Omental fat pad (tissue), 4 donors: ENCODE measurements around the gene S100A1. TPM values are rescaled to one million over a fixed set of nuclear protein-coding genes. Genes with fewer than 3 reads are reported as not detected.

Source experiments
- ATAC-seq: fragments of 150-250 bp; one replicate; pipeline ENCODE4 v1.9.1; 2016; ENCODE audit warnings: mild to moderate bottlenecking, moderate library complexity; ENCODE audit not compliant: low FRiP score
- DNase-seq: peaks from one replicate; pipeline ENCODE4 v3.0.0-alpha.2; 2019; ENCODE audit warnings: low spot score
- total RNA-seq, 4 donors: library from RNA; depleted of rRNA; stranded (reverse); fragments of >200 nt; gene quantifications; one replicate each; pipeline ENCODE4 v1.1.0, GENCODE V29; 2016
- TF ChIP-seq, protein P1 (sequence below), 3 donors: fragments of 450-650 bp; IDR thresholded peaks; one replicate each; pipeline ENCODE4 v1.5.1; 2016 to 2017; ENCODE audit warnings: antibody characterized with exemption in 3 of 3, mild to moderate bottlenecking in 3 of 3, moderate library complexity in 2 of 3

Gene S100A1
- total RNA-seq, 4 donors from 2014 or later = 6.0 to 36.5 (median 23.7) TPM

DNA sequence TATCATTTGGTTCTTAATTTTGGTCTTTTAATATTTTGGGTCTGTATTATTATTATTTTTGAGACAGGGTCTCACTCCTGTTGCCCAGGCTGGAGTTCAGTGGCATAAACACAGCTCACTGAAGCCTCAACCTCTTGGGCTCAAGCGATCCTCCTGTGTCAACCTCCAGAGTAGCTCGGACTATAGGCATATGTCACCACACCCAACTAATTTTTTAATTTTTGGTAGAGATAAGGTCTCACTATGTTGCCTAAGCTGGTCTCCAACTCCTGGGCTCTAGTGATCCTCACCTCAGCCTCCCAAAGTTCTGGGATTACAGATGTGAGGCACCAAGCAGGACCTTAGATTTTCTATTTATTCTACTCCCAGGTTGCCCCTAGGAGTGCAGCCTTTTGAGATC is 45.3 kb downstream of the S100A1 start:
- ATAC-seq (no peak), DNase-seq (no peak)
- TF ChIP-seq, protein P1, sequence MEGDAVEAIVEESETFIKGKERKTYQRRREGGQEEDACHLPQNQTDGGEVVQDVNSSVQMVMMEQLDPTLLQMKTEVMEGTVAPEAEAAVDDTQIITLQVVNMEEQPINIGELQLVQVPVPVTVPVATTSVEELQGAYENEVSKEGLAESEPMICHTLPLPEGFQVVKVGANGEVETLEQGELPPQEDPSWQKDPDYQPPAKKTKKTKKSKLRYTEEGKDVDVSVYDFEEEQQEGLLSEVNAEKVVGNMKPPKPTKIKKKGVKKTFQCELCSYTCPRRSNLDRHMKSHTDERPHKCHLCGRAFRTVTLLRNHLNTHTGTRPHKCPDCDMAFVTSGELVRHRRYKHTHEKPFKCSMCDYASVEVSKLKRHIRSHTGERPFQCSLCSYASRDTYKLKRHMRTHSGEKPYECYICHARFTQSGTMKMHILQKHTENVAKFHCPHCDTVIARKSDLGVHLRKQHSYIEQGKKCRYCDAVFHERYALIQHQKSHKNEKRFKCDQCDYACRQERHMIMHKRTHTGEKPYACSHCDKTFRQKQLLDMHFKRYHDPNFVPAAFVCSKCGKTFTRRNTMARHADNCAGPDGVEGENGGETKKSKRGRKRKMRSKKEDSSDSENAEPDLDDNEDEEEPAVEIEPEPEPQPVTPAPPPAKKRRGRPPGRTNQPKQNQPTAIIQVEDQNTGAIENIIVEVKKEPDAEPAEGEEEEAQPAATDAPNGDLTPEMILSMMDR (IDR thresholded peaks at IDR 0.05) = no peak

DNA sequence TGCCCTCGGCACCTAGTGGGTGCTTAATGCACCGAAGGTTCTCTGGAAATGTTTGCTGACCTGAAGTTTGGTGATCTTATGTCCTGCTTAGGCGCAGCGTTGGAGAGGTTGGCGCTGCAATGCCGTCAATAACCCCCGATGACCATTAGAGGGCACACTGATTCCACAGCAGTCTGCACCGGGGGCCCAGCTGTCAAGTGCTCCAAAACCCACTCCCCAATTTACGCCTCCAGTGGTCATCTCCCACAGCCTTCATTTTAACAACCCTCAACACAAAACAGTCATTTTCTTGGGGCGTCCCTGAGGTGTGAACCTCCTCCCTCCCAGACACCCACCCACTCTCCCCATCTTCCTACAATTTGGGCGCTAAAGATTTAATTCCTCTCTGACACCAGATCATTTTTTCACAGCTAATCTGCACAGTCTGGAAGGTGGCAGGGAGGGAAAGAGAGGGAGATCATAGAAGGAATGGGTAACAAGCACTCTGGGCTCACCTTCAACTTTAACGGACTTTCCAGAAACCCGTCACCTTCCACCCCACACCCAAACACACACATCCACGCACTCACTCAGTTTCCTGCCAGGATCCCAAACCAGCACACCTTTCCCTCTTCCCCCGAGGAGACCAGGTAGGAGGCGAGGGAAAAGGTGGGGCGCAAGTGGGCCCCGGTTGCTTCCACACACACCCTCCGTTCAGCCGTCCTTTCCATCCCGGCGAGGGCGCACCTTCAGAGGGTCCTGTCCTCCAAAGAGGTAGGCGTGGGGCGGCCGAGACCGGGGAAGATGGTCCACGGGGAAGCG is 49.7 kb downstream of the S100A1 start:
- peak; percentile 60 for ATAC-seq
- no peak for DNase-seq
- TF ChIP-seq, protein P1 (IDR thresholded peaks at IDR 0.05) = peak in 1 of 3 donors; percentile 39

DNA sequence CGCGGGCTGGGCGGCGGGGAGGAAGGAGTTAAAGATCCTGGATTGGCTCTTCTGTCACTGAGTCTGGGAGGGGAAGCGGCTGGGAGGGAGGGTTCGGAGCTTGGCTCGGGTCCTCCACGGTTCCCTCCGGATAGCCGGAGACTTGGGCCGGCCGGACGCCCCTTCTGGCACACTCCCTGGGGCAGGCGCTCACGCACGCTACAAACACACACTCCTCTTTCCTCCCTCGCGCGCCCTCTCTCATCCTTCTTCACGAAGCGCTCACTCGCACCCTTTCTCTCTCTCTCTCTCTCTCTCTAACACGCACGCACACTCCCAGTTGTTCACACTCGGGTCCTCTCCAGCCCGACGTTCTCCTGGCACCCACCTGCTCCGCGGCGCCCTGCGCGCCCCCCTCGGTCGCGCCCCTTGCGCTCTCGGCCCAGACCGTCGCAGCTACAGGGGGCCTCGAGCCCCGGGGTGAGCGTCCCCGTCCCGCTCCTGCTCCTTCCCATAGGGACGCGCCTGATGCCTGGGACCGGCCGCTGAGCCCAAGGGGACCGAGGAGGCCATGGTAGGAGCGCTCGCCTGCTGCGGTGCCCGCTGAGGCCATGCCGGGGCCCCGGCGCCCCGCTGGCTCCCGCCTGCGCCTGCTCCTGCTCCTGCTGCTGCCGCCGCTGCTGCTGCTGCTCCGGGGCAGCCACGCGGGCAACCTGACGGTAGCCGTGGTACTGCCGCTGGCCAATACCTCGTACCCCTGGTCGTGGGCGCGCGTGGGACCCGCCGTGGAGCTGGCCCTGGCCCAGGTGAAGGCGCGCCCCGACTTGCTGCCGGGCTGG is 50.5 kb downstream of the S100A1 start, which contains the start of gene NPR1:
Gene NPR1 (plus strand): TSS at position 170 of the 818 bp plus-strand sequence. CDS start 421 bp downstream, at position 591.
- TF ChIP-seq, protein P1 (IDR thresholded peaks at IDR 0.05) = no peak
- peak; percentile 55 for ATAC-seq
- DNase-seq = no peak

DNA sequence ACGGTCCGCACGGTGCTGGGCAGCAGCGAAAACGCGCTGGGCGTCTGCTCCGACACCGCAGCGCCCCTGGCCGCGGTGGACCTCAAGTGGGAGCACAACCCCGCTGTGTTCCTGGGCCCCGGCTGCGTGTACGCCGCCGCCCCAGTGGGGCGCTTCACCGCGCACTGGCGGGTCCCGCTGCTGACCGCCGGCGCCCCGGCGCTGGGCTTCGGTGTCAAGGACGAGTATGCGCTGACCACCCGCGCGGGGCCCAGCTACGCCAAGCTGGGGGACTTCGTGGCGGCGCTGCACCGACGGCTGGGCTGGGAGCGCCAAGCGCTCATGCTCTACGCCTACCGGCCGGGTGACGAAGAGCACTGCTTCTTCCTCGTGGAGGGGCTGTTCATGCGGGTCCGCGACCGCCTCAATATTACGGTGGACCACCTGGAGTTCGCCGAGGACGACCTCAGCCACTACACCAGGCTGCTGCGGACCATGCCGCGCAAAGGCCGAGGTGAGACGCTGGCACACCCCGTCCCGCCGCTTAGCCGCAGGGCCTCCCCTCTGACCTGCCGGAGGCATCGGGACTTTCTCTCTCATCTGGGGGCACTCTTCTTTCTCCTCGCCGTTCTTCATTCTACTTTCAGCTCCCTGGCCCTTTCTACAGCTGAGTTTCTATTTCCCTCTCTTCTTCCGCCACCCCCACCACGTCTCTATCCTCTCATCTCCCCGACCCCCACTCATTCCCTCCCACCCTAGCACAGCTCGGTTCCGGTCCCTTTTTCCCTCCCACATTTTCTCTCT is 51.3 kb downstream of the S100A1 start:
- DNase-seq = no peak
- ATAC-seq = peak; percentile 49
- TF ChIP-seq, protein P1 (IDR thresholded peaks at IDR 0.05) = no peak

DNA sequence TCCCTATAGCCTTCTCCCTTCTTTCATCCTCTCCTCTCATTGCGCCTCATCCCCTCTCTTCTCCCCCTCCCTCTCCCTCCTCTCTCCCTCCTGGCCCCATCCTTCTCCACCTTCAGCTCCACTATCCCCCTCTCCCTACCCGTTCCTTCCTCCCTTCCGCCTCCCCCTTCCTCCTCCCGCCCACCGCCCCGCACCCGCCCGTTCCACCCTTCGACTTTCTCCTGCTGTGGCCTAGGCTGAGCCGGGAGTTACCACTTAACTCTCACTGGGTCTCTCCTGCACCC is 51.8 kb downstream of the S100A1 start:
- ATAC-seq (no peak), DNase-seq (no peak)
- TF ChIP-seq, protein P1 (IDR thresholded peaks at IDR 0.05) = no peak

Other genes starting within 250 kb of the S100A1 start
- gene S100A8, start 237.4 kb upstream of the S100A1 start, total RNA-seq = 100 to 1,000 TPM in 1 of 4 donors, 10 to 100 TPM in 3; 50.4 to 402 (median 59.6) TPM
- gene S100A7A, start 211.9 kb upstream of the S100A1 start, total RNA-seq = not detected
- not detected for gene S100A7, start 167.8 kb upstream of the S100A1 start, total RNA-seq
- gene S100A6, start 92.4 kb upstream of the S100A1 start, total RNA-seq = 100 to 1,000 TPM; 315 to 566 (median 427) TPM
- gene S100A5, start 87.5 kb upstream of the S100A1 start, total RNA-seq = not detected
- gene S100A4, start 82.6 kb upstream of the S100A1 start, total RNA-seq = 100 to 1,000 TPM; 323 to 723 (median 337) TPM
- 1 to 10 TPM in 3 of 4 donors, not detected in 1; 1.7 to 3.2 (median 2.7) TPM for gene S100A3, start 79.2 kb upstream of the S100A1 start, total RNA-seq
- gene S100A2, start 62.6 kb upstream of the S100A1 start, total RNA-seq = 1 to 10 TPM in 2 of 4 donors, not detected in 2; 1.3 to 6.5 TPM
- gene S100A16, start 15.3 kb upstream of the S100A1 start, total RNA-seq = 100 to 1,000 TPM in 3 of 4 donors, 10 to 100 TPM in 1; 84.5 to 225 (median 127) TPM
- gene S100A14, start 12.1 kb upstream of the S100A1 start, total RNA-seq = 1 to 10 TPM in 2 of 4 donors, under 1 TPM in 1, not detected in 1; 0.50 to 1.9 (median 1.3) TPM
- gene S100A13, start 929 bp upstream of the S100A1 start, total RNA-seq = 100 to 1,000 TPM; 118 to 192 (median 176) TPM
- gene CHTOP, start 5.6 kb downstream of the S100A1 start, total RNA-seq = 10 to 100 TPM; 31.4 to 63.5 (median 53.7) TPM
- 10 to 100 TPM; 40.2 to 62.2 (median 54.8) TPM for gene SNAPIN, start 30.3 kb downstream of the S100A1 start, total RNA-seq
- 100 to 1,000 TPM in 3 of 4 donors, 10 to 100 TPM in 1; 80.2 to 201 (median 122) TPM for gene ILF2, start 42.6 kb downstream of the S100A1 start, total RNA-seq
- 100 to 1,000 TPM in 3 of 4 donors, 10 to 100 TPM in 1; 87.3 to 203 (median 120) TPM for gene NPR1, start 50.3 kb downstream of the S100A1 start, total RNA-seq
- gene INTS3, start 99.6 kb downstream of the S100A1 start, total RNA-seq = 10 to 100 TPM; 28.6 to 65.3 (median 34.8) TPM
- gene SLC27A3, start 147.0 kb downstream of the S100A1 start, total RNA-seq = 10 to 100 TPM; 29.4 to 65.4 (median 40.5) TPM